Esophagus muscularis mucosa (tissue), 4 donors: ENCODE measurements around the gene CCDC159. TPM values are rescaled to one million over a fixed set of nuclear protein-coding genes. Genes with fewer than 3 reads are reported as not detected.
A peak's percentile ranks its signal among the peaks of the same experiment; 100 is the strongest.

Source experiments
- DNase-seq: peaks from one replicate; pipeline ENCODE4 v3.0.0-alpha.2; 2017; ENCODE audit errors: extremely low spot score
- H3K27ac ChIP-seq, 4 donors: fragments of 200-600 bp; sonication (generic); replicated peaks in 1 of 4; 1 replicate in 3 of 4; 2 replicates in 1 of 4; pipeline ENCODE4 v1.5.1; 2016 to 2019; ENCODE audit warnings: mild to moderate bottlenecking in 1 of 4
- H3K27me3 ChIP-seq, 4 donors: fragments of 200-600 bp; sonication (generic); one replicate each; pipeline versions ENCODE4 v1.5.1 to v1.6.0; 2016 to 2019
- H3K36me3 ChIP-seq, 4 donors: fragments of 200-600 bp; sonication (generic); one replicate each; pipeline ENCODE4 v1.5.1; 2016 to 2019
- H3K4me1 ChIP-seq, 4 donors: fragments of 200-600 bp; sonication (generic); one replicate each; pipeline ENCODE4 v1.5.1; 2016 to 2019
- H3K4me3 ChIP-seq, 4 donors: fragments of 200-600 bp; sonication (generic); 1 replicate in 2 of 4; 2 replicates in 2 of 4; pipeline ENCODE4 v1.5.1; 2016 to 2019; ENCODE audit warnings: mild to moderate bottlenecking in 4 of 4, moderate library complexity in 1 of 4
- H3K9me3 ChIP-seq, 4 donors: fragments of 200-600 bp; sonication (generic); 1 replicate in 3 of 4; 2 replicates in 1 of 4; pipeline ENCODE4 v1.5.1; 2016 to 2019
- EP300 ChIP-seq: sonication (generic); formaldehyde crosslinking; IDR thresholded peaks from one replicate; pipeline ENCODE4 v1.6.1; 2017; ENCODE audit warnings: antibody characterized with exemption
- POLR2A ChIP-seq: fragments of 450-650 bp; IDR thresholded peaks from one replicate; pipeline ENCODE4 v1.6.1; 2017; ENCODE audit warnings: antibody characterized with exemption, moderate library complexity, mild to moderate bottlenecking, low read depth
- POLR2AphosphoS5 ChIP-seq, 2 donors: sonication (generic); formaldehyde crosslinking; IDR thresholded peaks; one replicate each; pipeline ENCODE4 v1.6.1; 2017; ENCODE audit warnings: antibody characterized with exemption in 2 of 2
- WGBS: methylation state at CpG from one replicate; pipeline ENCODE4 v1.1.5; 2018; 5-methylcytosine and 5-hydroxymethylcytosine counted together
- intact Hi-C: fragments of 100-400 bp; cut with DNase I; formaldehyde crosslinking; loops from one replicate; pipeline ENCODE4 v1.15.1; 2023
- total RNA-seq, 4 donors: library from RNA; depleted of rRNA; stranded (reverse); fragments of >200 nt; gene quantifications; one replicate each; pipeline versions ENCODE4 v1.1.0 to v1.2.1, GENCODE V29; 2016
- TF ChIP-seq, protein P1 (sequence below), 3 experiments: fragments of 200-600 bp in 2 of 3; fragments of 450-650 bp in 1 of 3; sonication (generic) in 2 of 3; IDR thresholded peaks; one replicate each; pipeline ENCODE4 v1.5.1; 2017 to 2019; ENCODE audit warnings: antibody characterized with exemption in 3 of 3, mild to moderate bottlenecking in 2 of 3, moderate library complexity in 1 of 3

CCDC159 gene
- total RNA-seq, 4 donors from 2014 or later = 8.3 to 17.6 (median 13.8) TPM

DNA sequence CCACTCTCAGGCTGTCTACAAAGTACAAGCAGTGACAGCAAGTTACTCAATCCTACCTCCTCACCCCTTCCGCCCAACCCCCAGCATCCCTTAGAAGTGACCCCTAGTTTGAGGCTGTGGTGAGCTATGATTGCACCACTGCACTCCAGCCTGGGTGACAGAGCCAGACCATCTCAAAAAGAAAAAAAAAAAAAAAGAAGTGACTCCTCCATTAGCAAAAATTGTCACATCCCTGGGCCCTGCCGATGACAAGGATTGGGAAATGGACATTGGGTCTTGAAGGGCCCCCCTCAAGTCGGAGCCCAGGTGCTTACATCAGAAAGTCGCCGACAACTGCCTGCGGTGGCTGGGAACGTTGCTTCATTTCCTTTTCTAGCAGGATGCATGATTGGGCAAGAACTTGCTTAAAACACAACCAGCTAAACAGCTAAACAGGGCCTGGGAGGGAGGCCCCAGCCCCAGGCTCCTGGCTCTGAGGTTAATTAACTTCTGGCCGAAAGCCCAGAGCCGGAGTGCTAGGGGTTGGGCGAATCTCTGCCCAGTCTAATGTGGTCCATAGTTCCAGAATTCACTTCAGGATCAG is 22.1 kb upstream of the CCDC159 start:
- peak overlapping the region in 1 of 4 donors; percentile 12 for H3K4me3 ChIP-seq
- H3K27ac ChIP-seq = peak overlapping the region; percentile 78 to 81 (median 81)
- H3K36me3 ChIP-seq = peaks cover 4 to 44% (median 39%) of the 10 kb centered on the region in 4 donors
- DNase-seq = no peak
- TF ChIP-seq, protein P1, sequence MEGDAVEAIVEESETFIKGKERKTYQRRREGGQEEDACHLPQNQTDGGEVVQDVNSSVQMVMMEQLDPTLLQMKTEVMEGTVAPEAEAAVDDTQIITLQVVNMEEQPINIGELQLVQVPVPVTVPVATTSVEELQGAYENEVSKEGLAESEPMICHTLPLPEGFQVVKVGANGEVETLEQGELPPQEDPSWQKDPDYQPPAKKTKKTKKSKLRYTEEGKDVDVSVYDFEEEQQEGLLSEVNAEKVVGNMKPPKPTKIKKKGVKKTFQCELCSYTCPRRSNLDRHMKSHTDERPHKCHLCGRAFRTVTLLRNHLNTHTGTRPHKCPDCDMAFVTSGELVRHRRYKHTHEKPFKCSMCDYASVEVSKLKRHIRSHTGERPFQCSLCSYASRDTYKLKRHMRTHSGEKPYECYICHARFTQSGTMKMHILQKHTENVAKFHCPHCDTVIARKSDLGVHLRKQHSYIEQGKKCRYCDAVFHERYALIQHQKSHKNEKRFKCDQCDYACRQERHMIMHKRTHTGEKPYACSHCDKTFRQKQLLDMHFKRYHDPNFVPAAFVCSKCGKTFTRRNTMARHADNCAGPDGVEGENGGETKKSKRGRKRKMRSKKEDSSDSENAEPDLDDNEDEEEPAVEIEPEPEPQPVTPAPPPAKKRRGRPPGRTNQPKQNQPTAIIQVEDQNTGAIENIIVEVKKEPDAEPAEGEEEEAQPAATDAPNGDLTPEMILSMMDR (IDR thresholded peaks at IDR 0.05) = no peak
- TF ChIP-seq POLR2AphosphoS5 (IDR thresholded peaks at IDR 0.05) (peak; percentile 77 to 82), POLR2A (no peak), EP300 (no peak)
- WGBS = 23% methylated on average over 7 of the region's 10 CpGs
- no peaks in the 10 kb centered on the region for H3K27me3 ChIP-seq
- H3K4me1 ChIP-seq = peaks cover 18 to 40% (median 36%) of the 10 kb centered on the region in 4 donors
- no peaks in the 10 kb centered on the region for H3K9me3 ChIP-seq
- intact Hi-C loops = no loop called here

DNA sequence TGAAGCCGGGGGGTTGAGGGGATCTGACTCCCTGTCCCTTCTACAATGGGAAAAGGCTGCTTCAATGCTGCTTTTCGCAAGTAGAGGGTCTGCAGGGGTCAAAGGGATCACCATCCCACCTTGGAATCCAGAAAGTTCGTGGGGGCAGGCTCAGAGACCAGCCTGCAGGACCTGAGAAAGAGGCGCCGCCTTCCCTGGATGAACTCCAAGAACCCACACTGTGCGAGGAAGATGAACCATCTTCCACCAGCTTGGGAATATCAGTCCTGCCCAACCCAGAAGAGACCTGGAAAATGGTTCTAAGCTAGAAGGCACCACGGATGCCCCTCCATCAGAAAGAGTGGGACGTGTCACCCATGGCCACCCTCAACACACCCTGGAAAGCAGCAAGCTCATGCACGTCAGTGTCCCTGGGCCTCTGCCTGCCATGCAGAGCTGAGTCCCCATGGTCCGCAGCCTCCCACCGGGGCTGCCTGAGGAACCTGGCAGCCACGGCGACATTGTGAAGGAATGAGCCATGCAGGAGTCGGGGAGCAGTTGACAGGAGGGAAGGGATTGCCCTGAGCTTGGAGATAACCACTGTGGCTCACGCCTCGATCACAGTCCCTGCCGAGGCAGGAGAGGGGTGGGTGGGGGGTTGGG is 21.4 kb upstream of the CCDC159 start:
- peak overlapping the region; percentile 78 to 81 (median 81) for H3K27ac ChIP-seq
- no peak for DNase-seq
- 57% methylated on average over 5 of the region's 17 CpGs for WGBS

DNA sequence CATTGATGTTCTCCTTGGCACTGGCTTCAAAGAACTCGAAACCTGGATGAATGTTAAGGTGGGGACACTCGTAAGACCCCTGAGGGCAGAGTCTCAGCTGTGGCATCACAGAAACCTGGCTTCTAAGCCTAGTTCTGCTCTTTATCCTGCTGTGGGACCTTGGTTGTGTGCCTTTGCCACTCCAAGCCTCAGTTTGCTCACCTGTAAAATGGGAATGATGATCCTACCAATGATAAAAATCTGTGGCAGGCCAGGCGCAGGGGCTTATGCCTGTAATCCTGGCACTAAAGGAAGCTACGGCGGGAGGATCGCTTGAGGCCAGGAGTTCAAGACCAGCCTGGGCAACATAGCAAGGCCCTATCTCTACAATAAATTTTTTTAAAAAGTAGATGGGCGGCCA is 20.8 kb upstream of the CCDC159 start:
- no peak for TF ChIP-seq POLR2A
- H3K27me3 ChIP-seq = no peaks in the 10 kb centered on the region
- peaks cover 18 to 40% (median 36%) of the 10 kb centered on the region in 4 donors for H3K4me1 ChIP-seq
- peak overlapping the region; percentile 78 to 81 (median 81) for H3K27ac ChIP-seq
- intact Hi-C loops = no loop called here
- H3K9me3 ChIP-seq = no peaks in the 10 kb centered on the region
- no peak for DNase-seq
- WGBS = 95% methylated on average over 7 of the region's 7 CpGs
- H3K36me3 ChIP-seq = peaks cover 4 to 58% (median 52%) of the 10 kb centered on the region in 4 donors
- no peak overlapping the region for H3K4me3 ChIP-seq

More for the DNA sequence above, 21.4 kb upstream of the CCDC159 start:
- no peaks in the 10 kb centered on the region for H3K27me3 ChIP-seq
- H3K4me3 ChIP-seq = no peak overlapping the region
- peaks cover 18 to 40% (median 36%) of the 10 kb centered on the region in 4 donors for H3K4me1 ChIP-seq
- intact Hi-C loops = no loop called here
- no peaks in the 10 kb centered on the region for H3K9me3 ChIP-seq
- peaks cover 4 to 51% (median 46%) of the 10 kb centered on the region in 4 donors for H3K36me3 ChIP-seq
- TF ChIP-seq EP300 (no peak), POLR2AphosphoS5 (IDR thresholded peaks at IDR 0.05) (no peak), POLR2A (no peak)
- TF ChIP-seq, protein P1 (IDR thresholded peaks at IDR 0.05) = no peak

DNA sequence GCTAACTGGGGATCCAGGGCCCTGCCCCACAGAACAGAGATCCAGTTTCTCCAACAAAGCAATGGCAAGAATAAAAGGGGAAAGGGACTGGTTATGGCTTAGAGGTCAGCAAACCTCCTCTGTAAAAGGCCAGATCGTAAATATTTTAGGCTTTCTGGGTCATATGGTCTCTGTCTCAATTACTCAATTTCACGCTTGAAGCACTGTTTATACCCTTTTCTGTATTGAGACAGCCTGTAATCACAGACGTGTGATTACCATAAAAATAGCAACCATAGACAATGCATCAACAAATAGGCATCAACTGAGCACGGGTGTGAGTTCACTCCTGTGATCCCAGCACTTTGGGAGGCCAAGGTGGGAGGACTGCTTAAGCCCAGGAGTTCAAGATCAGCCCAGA is 16.2 kb upstream of the CCDC159 start:
- Histone ChIP-seq H3K27ac (no peak overlapping the region), H3K4me3 (no peak overlapping the region), H3K36me3 (peaks cover 30 to 100% (median 89%) of the 10 kb centered on the region in 4 donors), H3K4me1 (peaks cover under 1 to 2% (median under 1%) of the 10 kb centered on the region in 4 donors), H3K9me3 (no peaks in the 10 kb centered on the region), H3K27me3 (no peaks in the 10 kb centered on the region)
- TF ChIP-seq POLR2AphosphoS5 (IDR thresholded peaks at IDR 0.05) (no peak), POLR2A (no peak), EP300 (no peak)
- TF ChIP-seq, protein P1 (IDR thresholded peaks at IDR 0.05) = no peak
- no peak for DNase-seq
- 85% methylated on average over 4 of the region's 4 CpGs for WGBS
- intact Hi-C loops = no loop called here

DNA sequence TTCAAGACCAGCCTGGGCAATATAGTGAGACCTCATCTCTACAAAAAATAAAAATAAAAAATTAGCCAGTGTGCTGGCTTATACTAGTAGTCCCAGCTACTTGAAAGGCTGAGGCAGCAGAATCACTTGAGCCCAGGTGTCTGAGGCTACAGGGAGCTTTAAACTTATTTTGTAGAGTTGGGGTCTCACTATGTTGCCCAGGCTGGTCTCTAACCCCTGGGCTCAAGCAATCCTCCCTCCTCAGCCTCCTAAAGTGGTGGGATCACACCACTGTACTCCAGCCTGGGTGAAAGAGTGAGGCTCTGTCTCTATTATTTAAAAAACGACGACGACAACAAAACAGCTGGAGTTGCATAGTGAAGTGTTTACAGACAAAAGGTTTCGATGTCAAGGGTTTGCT is 14.8 kb upstream of the CCDC159 start:
- H3K36me3 ChIP-seq = peaks cover 36 to 100% (median 93%) of the 10 kb centered on the region in 4 donors
- H3K9me3 ChIP-seq = no peaks in the 10 kb centered on the region
- TF ChIP-seq EP300 (no peak), POLR2A (no peak), POLR2AphosphoS5 (IDR thresholded peaks at IDR 0.05) (no peak)
- TF ChIP-seq, protein P1 (IDR thresholded peaks at IDR 0.05) = no peak
- WGBS = 74% methylated on average over 4 of the region's 4 CpGs
- intact Hi-C loops = no loop called here
- no peak overlapping the region for H3K27ac ChIP-seq
- no peak overlapping the region for H3K4me3 ChIP-seq
- no peaks in the 10 kb centered on the region for H3K4me1 ChIP-seq
- DNase-seq = no peak
- no peaks in the 10 kb centered on the region for H3K27me3 ChIP-seq
